Embryonic facial prominence (tissue), 1 donor: ENCODE results near the gene ADAMTSL1.
"Not testable (repeated sequence)": the region's sequence is repeated elsewhere in the genome, so short reads cannot be mapped to it uniquely, and the experiment has no call there.

Experiments
- DNase-seq: peaks from one replicate; pipeline ENCODE4 v3.0.0-alpha.2; 2016; ENCODE audit errors: extremely low spot score

ADAMTSL1 gene

GRCh38 chr9:18857334-18857733 lies 383.4 kb downstream of the ADAMTSL1 start:
- DNase-seq: no peak

GRCh38 chr9:18857769-18858168 lies 383.8 kb downstream of the ADAMTSL1 start:
- no peak for DNase-seq

GRCh38 chr9:18861609-18862544 lies 387.9 kb downstream of the ADAMTSL1 start:
- no peak for DNase-seq

- DNase-seq: no peak
These were observed 389.8 kb downstream of the ADAMTSL1 start for GRCh38 chr9:18863791-18864190.

- no peak for DNase-seq
These were observed 390.6 kb downstream of the ADAMTSL1 start for GRCh38 chr9:18864516-18864915.

GRCh38 chr9:18865542-18865941 lies 391.6 kb downstream of the ADAMTSL1 start:
- no peak for DNase-seq

- DNase-seq: no peak
These were observed 392.3 kb downstream of the ADAMTSL1 start for GRCh38 chr9:18866121-18866831.

GRCh38 chr9:18869725-18870124 lies 395.8 kb downstream of the ADAMTSL1 start:
- DNase-seq: no peak

GRCh38 chr9:18874069-18874468 lies 400.1 kb downstream of the ADAMTSL1 start:
- no peak for DNase-seq

GRCh38 chr9:18874990-18875389 lies 401.0 kb downstream of the ADAMTSL1 start:
- not testable (repeated sequence) for DNase-seq

GRCh38 chr9:18877984-18878383 lies 404.0 kb downstream of the ADAMTSL1 start:
- no peak for DNase-seq

- DNase-seq: no peak
These were observed 407.8 kb downstream of the ADAMTSL1 start for GRCh38 chr9:18881758-18882157.

GRCh38 chr9:18887546-18887945 lies 413.6 kb downstream of the ADAMTSL1 start:
- DNase-seq: no peak

GRCh38 chr9:18888290-18888689 lies 414.3 kb downstream of the ADAMTSL1 start:
- no peak for DNase-seq

- no peak for DNase-seq
These were observed 415.6 kb downstream of the ADAMTSL1 start for GRCh38 chr9:18889550-18889949.

GRCh38 chr9:18890372-18890771 lies 416.4 kb downstream of the ADAMTSL1 start:
- peak; percentile 8 for DNase-seq

- DNase-seq: no peak
These were observed 418.2 kb downstream of the ADAMTSL1 start for GRCh38 chr9:18891946-18892670.

GRCh38 chr9:18893046-18893445 lies 419.1 kb downstream of the ADAMTSL1 start:
- no peak for DNase-seq

- no peak for DNase-seq
These were observed 419.5 kb downstream of the ADAMTSL1 start for GRCh38 chr9:18893491-18893890.

- DNase-seq: no peak
These were observed 422.1 kb downstream of the ADAMTSL1 start for GRCh38 chr9:18896004-18896403.

- no peak for DNase-seq
These were observed 422.7 kb downstream of the ADAMTSL1 start for GRCh38 chr9:18896531-18897179.

GRCh38 chr9:18903450-18903849 lies 429.5 kb downstream of the ADAMTSL1 start:
- DNase-seq: no peak
